HFFc6 (cell line): ENCODE measurements around the gene NUDT22. TPM values are rescaled to one million over a fixed set of nuclear protein-coding genes. Genes with fewer than 3 reads are reported as not detected.

Source experiments
- DNase-seq: peaks from one replicate; pipeline ENCODE4 v3.0.0-alpha.2; 2018
- H3K27ac Mint-ChIP-seq: 2 replicates; pipeline ENCODE4 v1.8.0; 2020; ENCODE audit warnings: mild to moderate bottlenecking, mixed read lengths
- H3K27me3 Mint-ChIP-seq: 2 replicates; pipeline ENCODE4 v1.8.0; 2021; ENCODE audit warnings: mild to moderate bottlenecking, moderate library complexity, mixed read lengths; ENCODE audit not compliant: insufficient read depth
- H3K36me3 Mint-ChIP-seq: 2 replicates; pipeline ENCODE4 v1.8.0; 2021; ENCODE audit warnings: low read depth, mixed read lengths
- H3K4me1 Mint-ChIP-seq: 2 replicates; pipeline ENCODE4 v1.8.0; 2020; ENCODE audit warnings: low read depth, mixed read lengths
- H3K4me3 Mint-ChIP-seq: 2 replicates; pipeline ENCODE4 v1.8.0; 2020; ENCODE audit warnings: mild to moderate bottlenecking, moderate library complexity, mixed read lengths
- H3K9me3 Mint-ChIP-seq: 2 replicates; pipeline ENCODE4 v1.8.0; 2020; ENCODE audit warnings: mild to moderate bottlenecking, mixed read lengths
- total RNA-seq, 6 experiments: library from RNA; stranded (reverse); fragmentation: NEBNext Ultra II Directional; extraction: Animal tissue kit (Norgen Biotek cat#: 25700); gene quantifications; 2 replicates in 1 of 6; 3 replicates in 5 of 6; pipeline ENCODE4 v1.2.3, GENCODE V29; 2021
- TF ChIP-seq, protein P1 (sequence below): fragments of 200-600 bp; sonication (generic); IDR thresholded peaks from 2 replicates; pipeline ENCODE4 v1.5.0; 2021; ENCODE audit warnings: antibody characterized with exemption, mild to moderate bottlenecking

Gene NUDT22
- total RNA-seq, 6 experiments from 2014 or later: 46.6 to 57.7 (median 53.7) TPM

DNA sequence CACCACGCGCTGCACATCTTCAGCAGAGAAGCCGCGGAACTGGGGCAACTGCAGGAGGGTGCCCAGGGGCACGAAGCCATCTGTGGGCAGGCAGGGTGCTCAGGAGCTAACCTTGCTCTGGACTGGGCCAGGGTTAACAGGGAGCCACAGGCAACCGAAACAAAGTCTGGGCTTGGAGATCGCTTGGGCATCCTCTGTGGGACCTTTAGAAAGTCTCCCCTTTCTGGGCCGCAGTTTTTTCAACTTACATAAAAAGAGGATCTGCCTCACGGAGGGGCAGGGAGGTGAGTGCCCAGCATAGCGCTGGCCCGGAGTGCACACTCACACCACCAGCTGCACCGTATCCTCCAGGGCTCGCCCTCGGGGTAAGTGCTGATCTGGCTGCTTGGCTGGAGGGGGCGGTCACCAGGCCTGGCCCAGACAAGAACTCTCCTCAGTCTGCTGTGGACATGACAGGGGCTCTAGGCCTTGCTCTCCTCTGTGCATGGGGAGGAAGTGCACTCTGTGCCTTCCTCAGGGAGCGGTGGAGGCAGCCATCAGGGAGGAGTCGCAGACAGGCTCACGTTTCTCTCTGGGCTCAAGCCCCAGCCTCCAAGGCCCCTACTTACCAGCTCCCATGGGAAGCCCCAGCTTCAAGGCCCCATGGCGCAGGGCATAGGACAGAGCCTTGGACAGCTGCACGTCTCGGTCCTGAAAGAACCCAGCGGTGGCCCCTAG is 1.0 kb upstream of the NUDT22 start:
- Mint-ChIP-seq H3K27ac (peak overlapping the region; percentile 64), H3K4me1 (peaks cover 33% of the 10 kb centered on the region), H3K27me3 (no peaks in the 10 kb centered on the region; the same call in 1 of the 2 replicates), H3K9me3 (no peaks in the 10 kb centered on the region), H3K4me3 (peak overlapping the region; percentile 87), H3K36me3 (no peaks in the 10 kb centered on the region; the same call in 1 of the 2 replicates)
- TF ChIP-seq, protein P1, sequence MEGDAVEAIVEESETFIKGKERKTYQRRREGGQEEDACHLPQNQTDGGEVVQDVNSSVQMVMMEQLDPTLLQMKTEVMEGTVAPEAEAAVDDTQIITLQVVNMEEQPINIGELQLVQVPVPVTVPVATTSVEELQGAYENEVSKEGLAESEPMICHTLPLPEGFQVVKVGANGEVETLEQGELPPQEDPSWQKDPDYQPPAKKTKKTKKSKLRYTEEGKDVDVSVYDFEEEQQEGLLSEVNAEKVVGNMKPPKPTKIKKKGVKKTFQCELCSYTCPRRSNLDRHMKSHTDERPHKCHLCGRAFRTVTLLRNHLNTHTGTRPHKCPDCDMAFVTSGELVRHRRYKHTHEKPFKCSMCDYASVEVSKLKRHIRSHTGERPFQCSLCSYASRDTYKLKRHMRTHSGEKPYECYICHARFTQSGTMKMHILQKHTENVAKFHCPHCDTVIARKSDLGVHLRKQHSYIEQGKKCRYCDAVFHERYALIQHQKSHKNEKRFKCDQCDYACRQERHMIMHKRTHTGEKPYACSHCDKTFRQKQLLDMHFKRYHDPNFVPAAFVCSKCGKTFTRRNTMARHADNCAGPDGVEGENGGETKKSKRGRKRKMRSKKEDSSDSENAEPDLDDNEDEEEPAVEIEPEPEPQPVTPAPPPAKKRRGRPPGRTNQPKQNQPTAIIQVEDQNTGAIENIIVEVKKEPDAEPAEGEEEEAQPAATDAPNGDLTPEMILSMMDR: no peak
- no peak for DNase-seq

DNA sequence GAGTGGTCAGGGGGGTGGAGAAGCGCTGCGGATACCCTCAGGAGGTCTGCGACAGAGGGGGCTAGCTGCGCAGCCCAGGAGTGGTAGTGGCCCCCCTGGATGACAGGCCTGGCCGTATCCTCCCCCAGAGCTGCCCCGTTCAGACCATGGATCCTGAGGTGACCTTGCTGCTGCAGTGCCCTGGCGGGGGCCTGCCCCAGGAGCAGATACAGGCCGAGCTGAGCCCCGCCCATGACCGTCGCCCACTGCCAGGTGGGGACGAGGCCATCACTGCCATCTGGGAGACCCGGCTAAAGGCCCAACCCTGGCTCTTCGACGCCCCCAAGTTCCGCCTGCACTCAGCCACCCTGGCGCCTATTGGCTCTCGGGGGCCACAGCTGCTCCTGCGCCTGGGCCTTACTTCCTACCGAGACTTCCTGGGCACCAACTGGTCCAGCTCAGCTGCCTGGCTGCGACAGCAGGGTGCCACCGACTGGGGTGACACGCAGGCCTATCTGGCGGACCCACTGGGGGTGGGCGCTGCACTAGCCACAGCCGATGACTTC is 505 bp downstream of the NUDT22 start:
- Mint-ChIP-seq H3K4me1 (peaks cover 35% of the 10 kb centered on the region), H3K36me3 (no peaks in the 10 kb centered on the region; the same call in 1 of the 2 replicates), H3K4me3 (peak overlapping the region; percentile 87), H3K9me3 (no peaks in the 10 kb centered on the region), H3K27me3 (no peaks in the 10 kb centered on the region; the same call in 1 of the 2 replicates), H3K27ac (peak overlapping the region; percentile 59)
- DNase-seq: no peak
- TF ChIP-seq, protein P1: no peak

DNA sequence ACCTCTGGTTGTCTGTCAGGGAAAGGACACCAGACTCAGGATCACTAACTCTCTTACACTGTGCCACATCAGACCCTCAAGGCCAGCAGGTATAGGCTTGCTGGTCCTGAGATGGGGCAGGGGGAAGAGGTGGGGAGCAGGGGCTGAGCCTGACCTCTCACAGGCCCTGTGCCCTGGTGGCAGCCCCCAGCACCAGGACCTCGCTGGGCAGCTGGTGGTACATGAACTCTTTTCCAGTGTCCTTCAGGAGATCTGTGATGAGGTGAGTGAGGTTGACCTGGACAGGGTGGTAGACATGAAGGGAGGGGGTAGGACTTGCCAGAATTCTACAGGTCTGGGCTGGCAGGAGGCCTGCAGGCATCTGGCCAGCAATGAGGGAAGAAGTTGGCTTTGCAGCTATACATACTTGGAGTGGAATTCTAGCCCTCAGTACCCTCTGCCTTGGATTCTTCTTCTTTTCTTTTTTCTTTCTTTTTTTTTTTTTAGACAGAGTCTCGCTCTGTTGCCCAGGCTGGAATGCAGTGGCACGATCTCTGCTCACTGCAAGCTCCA is 1.4 kb downstream of the NUDT22 start:
- Mint-ChIP-seq H3K27me3 (no peaks in the 10 kb centered on the region; the same call in 1 of the 2 replicates), H3K9me3 (no peaks in the 10 kb centered on the region), H3K4me1 (peaks cover 40% of the 10 kb centered on the region), H3K4me3 (peak overlapping the region; percentile 87), H3K27ac (peak overlapping the region; percentile 48; the same call in 1 of the 2 replicates), H3K36me3 (no peaks in the 10 kb centered on the region; the same call in 1 of the 2 replicates)
- TF ChIP-seq, protein P1: no peak
- no peak for DNase-seq

DNA sequence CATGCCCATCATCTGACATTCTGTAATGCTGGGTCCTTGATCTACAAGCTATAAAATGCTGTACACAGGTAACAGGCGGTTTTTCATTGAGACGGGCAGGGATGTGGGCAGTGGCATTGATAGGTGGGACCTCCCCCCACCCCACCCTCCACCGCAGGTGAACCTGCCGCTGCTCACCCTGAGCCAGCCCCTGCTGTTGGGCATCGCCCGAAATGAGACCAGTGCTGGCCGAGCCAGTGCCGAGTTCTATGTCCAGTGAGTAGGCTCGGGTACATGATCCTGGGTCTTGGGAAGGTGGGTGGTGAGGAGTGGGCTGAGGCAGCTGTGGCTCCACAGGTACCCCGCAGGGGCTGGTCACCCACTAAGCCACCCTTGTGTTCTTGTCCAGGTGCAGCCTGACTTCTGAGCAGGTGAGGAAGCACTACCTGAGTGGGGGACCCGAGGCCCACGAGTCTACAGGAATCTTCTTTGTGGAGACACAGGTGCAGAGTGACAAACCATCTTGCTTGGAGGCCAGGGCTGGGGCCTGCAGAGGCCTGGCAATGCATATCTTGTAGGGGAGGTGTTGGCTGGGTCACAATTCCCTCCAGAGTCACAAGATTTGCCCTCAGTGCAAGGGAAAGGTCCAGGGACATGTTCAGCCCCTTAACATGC is 3.1 kb downstream of the NUDT22 start:
- H3K4me3 Mint-ChIP-seq: peak overlapping the region; percentile 86; the same call in 1 of the 2 replicates
- no peak for DNase-seq
- no peak overlapping the region; the same call in 1 of the 2 replicates for H3K27ac Mint-ChIP-seq
- peaks cover 35% of the 10 kb centered on the region for H3K4me1 Mint-ChIP-seq
- TF ChIP-seq, protein P1: no peak
- H3K36me3 Mint-ChIP-seq: no peaks in the 10 kb centered on the region; the same call in 1 of the 2 replicates
- no peaks in the 10 kb centered on the region; the same call in 1 of the 2 replicates for H3K27me3 Mint-ChIP-seq
- H3K9me3 Mint-ChIP-seq: no peaks in the 10 kb centered on the region

DNA sequence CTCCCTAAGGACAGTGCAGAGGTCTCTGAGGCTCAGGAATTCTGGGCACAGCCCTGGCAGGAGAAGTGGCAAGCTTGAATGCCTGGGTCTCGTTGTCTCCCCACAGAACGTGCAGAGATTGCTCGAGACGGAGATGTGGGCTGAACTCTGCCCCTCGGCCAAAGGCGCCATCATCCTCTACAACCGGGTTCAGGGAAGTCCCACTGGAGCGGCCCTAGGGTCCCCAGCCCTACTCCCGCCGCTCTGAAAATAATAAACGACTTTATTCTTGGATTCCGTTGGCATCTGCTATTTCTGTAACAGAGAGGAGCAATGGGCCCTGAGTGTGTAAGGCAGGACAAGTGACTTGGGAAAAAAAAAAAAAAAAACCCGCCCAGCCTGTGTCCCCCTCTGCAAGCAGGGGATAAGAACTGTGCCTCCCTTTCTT is 3.7 kb downstream of the NUDT22 start:
- Mint-ChIP-seq H3K4me3 (peak overlapping the region; percentile 86), H3K9me3 (no peaks in the 10 kb centered on the region), H3K36me3 (no peaks in the 10 kb centered on the region; the same call in 1 of the 2 replicates), H3K27ac (peak overlapping the region; percentile 69; the same call in 1 of the 2 replicates), H3K4me1 (peaks cover 34% of the 10 kb centered on the region), H3K27me3 (no peaks in the 10 kb centered on the region; the same call in 1 of the 2 replicates)
- TF ChIP-seq, protein P1: no peak
- no peak for DNase-seq
